Activated CD8-positive, alpha-beta memory T cell treated with anti-CD3 and anti-CD28 coated beads for 48 hours (primary cell): ENCODE data around the gene GGTLC1.

Source experiments
- DNase-seq, 3 experiments: peaks; one replicate each; pipeline ENCODE4 v3.0.0-alpha.2; 2020; ENCODE audit warnings: low read depth in 2 of 3, low spot score in 2 of 3

The GGTLC1 gene

DNA sequence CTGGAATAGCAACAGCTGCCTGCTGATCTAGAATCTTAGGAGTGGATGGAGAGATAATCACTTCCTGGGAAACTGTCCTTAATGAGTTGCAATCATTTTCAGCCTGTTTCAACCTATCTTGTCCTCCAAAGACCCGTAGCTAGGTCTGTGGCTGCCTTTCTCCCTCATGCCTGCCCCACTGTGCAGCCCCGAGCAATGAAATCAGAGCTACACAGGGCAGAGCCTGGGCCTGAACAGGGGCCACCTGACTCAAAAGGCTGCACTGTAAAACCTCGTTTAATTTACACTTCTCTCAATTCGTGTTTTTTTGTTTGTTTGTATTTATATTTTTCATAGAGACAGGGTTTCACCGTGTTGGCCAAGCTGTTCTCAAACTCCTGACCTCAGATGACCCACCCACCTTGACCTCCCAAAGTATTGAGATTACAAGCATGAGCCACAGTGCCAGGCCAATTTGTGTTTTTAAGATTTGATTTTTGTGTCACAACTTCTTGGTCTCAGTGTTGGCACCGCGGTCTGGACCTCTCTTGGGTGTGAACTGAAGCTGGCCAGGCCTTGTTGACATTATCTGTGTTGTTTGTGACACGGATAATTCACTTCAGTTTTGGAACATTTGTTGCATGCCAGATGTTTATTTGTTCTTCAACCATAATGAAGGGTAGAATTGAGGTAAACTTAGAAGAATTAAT, 21.5 kb downstream of the GGTLC1 start:
- no peak for DNase-seq

DNA sequence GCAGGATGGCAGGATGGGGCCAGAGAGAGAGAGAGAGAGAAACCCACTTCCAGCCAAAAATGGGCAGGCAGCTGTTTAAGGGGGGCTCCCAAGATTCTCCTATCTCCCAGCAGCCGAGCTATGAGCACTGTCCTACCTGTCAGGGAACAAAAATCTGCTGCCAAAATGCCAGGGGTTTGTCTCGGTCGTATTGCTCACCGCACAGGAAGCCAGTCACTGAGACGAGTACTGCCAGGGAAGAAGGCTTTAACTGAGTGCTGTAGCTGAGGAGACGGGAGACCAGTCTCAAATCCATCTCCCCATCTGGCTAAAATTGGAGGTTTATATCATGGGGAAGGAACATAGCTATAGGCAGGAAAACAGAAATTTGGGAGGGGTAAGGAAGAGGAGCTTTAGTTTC, 22.3 kb downstream of the GGTLC1 start:
- DNase-seq = no peak

DNA sequence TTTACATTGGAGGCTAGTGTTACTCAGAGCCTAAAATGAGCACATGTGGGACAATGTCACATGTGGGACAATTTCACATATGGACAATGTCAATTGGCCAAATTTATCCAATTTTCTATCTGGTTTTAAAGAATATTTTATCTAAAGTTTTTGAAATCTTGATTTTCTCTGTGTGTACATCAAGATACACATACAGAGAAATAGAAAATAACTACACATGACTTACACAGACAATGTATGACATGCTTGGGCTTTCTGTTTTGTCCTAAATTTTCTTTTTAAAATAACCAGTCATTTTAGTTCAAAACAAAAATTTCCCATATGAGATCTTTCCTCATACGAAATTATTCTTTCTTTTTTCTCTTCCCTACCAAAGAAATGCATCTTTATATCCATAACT, 24.6 kb downstream of the GGTLC1 start:
- DNase-seq = no peak

DNA sequence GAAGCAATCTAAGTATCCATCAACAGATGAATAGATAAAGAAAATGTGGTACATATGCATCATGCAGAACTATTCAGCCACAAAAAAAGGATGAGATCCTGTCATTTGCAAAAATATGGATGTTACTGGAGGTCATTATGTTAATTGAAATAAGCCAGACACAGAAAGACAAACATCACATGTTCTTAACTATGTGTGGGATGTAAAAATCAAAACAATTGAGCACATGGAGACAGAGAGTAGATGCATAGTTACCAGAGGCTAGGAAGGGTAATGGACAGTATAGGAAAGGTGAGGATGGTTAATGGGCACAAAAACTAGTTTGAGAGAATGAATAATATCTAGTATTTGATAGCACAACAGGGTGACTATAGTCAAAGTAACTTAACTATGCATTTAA, 26.3 kb downstream of the GGTLC1 start:
- no peak for DNase-seq

DNA sequence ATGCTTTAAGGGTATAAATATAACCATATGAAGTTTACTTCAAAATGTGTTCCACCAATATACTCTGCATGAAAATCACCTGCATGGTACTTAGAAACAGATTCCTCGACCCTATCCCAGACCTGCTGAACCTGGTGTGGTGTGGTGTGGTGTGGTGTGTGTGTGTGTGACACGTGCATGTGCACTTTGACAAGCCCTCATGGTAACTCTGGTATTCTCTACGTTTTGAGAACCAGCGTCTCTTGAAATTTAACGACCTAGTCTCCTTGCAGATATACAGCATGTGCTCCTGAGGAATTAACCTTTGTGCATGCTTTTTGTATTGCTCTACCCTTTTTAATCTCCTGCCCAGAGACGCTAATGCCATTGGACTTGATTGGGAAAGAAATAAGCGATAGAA, 29.5 kb downstream of the GGTLC1 start:
- DNase-seq = no peak

DNA sequence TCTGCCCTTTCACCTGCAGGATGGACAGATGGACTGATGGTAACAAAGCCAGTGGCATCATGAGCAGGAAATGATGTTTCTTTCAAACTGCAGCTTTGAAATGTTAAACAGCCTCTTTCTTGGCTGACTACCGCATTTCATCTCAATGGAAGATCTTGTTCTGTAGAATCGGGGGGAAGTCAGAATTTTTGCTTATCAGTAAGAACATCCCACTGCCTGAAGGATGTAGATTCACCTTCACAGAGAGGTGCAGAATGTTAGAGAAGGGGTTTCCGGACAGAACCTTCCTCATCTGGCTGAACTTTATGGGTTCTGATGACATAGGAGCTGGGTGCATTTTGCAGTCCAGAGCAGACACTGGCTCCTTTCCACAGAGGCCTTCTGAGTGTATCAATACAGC, 32.7 kb downstream of the GGTLC1 start:
- DNase-seq = no peak

DNA sequence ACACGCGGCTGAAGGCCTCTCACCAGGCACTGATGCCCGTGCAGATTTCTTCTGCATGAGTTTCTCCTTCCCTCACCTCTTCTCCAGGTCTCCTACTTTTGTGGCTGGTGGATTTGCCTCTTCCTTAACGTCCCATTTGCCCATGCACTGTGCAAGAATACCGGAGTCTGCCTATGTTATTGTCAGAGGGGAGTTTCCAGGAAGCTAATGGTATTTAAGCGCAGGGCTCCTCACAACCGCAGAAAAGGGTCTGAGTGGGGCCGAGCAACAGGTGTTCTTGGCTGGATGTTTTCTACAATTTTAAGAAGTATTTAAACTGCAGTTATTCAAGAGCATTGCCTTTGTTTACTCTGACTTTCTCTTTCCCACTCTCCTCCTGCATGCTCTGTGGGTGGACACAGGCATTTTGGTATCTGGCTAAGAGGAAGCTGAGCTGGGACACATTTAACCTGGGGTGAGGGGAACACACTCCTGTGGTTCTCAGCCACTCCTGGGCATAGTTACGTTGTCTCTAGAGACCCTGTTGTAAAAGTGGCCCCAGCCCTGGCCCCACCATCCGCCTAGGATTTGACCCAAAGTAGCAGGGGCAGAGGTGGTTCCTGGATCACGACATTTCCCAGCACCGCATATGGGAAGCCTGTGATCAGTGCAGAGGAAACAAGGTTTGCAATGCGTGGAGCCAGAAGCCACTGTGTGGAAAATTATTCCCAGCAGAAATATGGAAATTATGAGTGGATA, 34.4 kb downstream of the GGTLC1 start:
- no peak for DNase-seq

DNA sequence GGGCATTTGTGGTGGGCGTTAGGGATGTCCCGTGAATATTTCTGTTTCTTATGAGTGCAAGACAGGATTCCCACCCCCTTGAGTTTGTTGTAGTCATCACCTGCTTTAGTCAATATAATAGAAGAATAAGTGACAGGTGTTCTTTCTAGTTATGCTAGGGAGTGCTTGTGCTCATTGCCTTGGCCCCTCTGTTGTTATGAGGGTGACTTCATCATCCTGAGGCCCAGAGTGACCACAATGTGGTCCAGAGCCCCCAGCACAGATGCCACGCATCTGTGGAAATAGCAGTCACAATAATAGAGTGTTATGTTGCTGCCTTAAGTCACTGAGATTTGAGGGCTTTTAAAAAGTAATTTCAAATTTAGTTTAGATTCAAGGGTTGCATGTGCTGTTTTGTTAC, 42.4 kb downstream of the GGTLC1 start:
- DNase-seq = no peak

DNA sequence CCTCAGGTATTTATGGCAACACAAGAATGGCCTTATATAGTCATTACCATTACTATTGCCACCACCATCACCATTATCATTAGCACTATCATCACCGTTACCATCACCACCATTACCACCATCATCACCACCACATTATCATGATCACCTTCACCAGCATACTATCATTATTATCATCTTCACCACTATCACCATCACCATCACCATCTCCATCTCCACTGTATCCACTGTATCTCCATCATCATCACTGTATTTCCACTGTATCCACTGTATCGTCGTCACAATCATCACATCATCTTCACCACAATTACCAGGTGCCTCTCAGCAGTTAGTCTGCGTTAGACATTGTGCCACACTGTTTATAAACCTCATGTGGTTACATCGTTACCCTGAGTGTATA, 45.3 kb downstream of the GGTLC1 start:
- DNase-seq = no peak

DNA sequence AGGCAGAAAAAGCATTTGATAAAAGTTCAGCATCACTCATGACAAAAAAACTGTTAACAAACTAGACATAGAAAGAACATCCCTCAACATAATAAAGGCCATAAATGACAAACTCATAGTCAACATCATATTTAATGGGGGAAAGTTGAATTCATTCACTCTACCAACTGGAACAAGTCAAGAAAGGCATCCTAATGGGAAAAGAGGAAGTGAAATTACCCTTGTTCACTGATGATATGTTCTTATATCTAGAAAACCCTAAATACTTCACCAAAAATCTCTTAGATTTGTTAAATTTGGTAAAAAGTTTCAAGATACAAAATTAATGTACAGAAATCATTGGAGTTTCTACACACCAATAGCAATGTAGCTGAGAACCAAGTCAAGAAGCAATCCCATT, 48.9 kb downstream of the GGTLC1 start:
- DNase-seq = no peak

DNA sequence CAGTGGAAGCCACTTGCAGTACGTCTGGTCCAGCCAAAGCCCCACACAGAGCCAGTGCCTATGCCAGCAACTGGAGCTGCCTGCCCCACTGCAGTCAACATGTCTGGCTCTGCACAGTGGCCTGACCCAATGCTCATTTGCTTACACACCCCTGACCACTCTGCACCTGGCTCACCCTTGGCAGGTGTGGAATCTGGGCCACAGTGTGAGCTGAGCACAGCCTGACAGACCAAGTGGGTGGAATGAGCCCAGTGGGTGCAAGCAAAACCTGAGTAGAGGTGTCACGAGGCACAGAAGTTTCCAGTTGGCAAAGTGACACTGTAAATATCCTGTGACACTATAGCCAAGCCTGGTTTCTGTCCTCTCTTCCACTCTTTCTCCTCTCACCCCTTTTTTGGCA, 49.5 kb downstream of the GGTLC1 start:
- DNase-seq = no peak

DNA sequence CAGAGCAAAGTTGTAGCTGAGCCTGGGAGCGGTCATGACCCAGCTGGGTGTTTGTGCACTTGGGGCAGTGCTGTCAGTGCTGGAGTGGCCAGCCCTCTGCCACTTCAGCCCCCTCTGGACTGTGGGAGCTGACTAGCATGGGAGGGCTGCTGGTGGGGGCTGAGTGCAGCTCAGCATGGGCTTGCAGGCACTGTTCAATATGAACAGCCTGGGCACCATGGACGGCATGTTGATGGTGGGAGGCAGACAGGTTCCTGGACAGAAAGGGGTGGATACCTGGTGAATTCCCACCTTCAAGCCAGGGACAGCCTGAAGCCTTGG, 50.5 kb downstream of the GGTLC1 start:
- DNase-seq = no peak

DNA sequence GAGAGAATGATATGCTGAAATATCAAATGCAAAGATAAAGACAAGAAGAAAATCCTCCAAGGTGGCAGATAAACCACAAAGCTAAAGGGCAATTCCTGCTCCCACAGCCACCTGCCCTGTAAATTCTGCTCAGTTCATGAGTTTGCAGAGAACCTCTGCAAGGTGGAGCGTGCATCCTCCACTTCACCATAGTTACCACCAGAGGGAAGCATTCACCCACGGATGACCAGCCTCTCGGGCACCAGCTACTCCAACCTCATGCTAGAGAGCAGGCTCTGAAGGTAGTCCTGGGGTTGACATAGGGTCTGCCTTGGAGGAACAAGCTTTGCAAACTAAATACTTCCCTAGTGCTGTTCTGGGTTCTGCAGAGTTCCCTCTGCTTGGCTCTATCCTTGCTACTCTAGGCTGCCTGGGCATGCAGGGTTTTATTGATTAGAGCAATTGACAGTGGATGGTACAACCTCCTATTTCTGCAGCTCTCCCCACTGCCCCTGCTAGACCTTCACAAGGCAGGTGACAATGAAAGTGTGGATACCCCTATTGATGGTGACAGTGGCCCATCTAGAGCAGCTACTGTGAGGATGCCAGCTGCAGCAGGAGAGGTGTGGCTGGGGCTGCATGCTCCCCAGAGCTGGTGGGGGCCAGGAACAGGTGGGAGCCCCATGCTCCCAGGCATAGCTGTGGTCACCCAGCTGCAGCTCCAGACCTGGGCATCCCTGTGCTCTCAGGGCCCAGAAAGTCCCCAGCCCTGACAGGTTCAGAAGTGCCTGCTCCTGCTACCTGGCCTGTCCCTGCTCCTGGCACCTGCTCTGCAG, 51.1 kb downstream of the GGTLC1 start:
- DNase-seq = peak; percentile 7 to 32 (median 29)
